H1 (cell line): ENCODE measurements around the gene PIAS4. TPM values are rescaled to one million over a fixed set of nuclear protein-coding genes. Genes with fewer than 3 reads are reported as not detected.

ENCODE experiments used
- CTCF ChIA-PET: fragments of 300-600 bp; sonication (Branson Sonifier 250); formaldehyde crosslinking; loops from one replicate; lab custom pipeline; 2021; ENCODE audit not compliant: partially characterized antibody; lab: Charles Lee
- POLR2A ChIA-PET: fragments of 300-600 bp; sonication (Branson Sonifier 250); formaldehyde crosslinking; loops from one replicate; lab custom pipeline; 2021; ENCODE audit warnings: inconsistent platforms; ENCODE audit not compliant: partially characterized antibody; lab: Charles Lee
- DNase-seq, 2 experiments: peaks; one replicate each; pipeline versions ENCODE4 v3.0.0 to v3.0.0-alpha.2; 2010 to 2022; ENCODE audit warnings: low spot score in 2 of 2, low read depth in 1 of 2, mixed read lengths in 1 of 2
- FAIRE-seq: peaks from 2 replicates; lab custom pipeline; 2011; peaks lifted over from hg19 to GRCh38; lab: Jason Lieb, UNC
- H2AFZ ChIP-seq: 2 replicates; pipeline ENCODE4 v1.8.1; 2012; ENCODE audit warnings: low read length, inconsistent platforms
- H2AK5ac ChIP-seq: 2 replicates; pipeline ENCODE4 v1.6.1; 2013; ENCODE audit warnings: low read depth, low read length
- H2BK120ac ChIP-seq: replicated peaks from 2 replicates; pipeline ENCODE3; 2013; ENCODE audit warnings: low read depth, low read length, inconsistent platforms
- H2BK12ac ChIP-seq: 2 replicates; pipeline ENCODE4 v1.6.1; 2013; ENCODE audit warnings: low read depth, low read length
- H2BK15ac ChIP-seq: 2 replicates; pipeline ENCODE4 v1.6.1; 2013; ENCODE audit warnings: low read length
- H2BK20ac ChIP-seq: 2 replicates; pipeline ENCODE4 v1.6.1; 2013; ENCODE audit warnings: low read length
- H2BK5ac ChIP-seq: 2 replicates; pipeline ENCODE4 v1.6.1; 2013; ENCODE audit warnings: low read depth, low read length
- H3K14ac ChIP-seq: 2 replicates; pipeline ENCODE4 v1.6.1; 2013; ENCODE audit warnings: inconsistent platforms; ENCODE audit not compliant: insufficient read length
- H3K18ac ChIP-seq: 2 replicates; pipeline ENCODE4 v1.6.1; 2013; ENCODE audit warnings: low read length; ENCODE audit errors: extremely low read depth
- H3K23ac ChIP-seq: 2 replicates; pipeline ENCODE4 v1.6.1; 2013; ENCODE audit warnings: inconsistent platforms; ENCODE audit not compliant: insufficient read length
- H3K23me2 ChIP-seq: 2 replicates; pipeline ENCODE4 v1.6.1; 2013; ENCODE audit warnings: low read depth, low read length
- H3K27ac ChIP-seq: 2 replicates; pipeline ENCODE4 v1.6.1; 2011; ENCODE audit warnings: low read depth, low read length, inconsistent platforms
- H3K27me3 ChIP-seq, 4 experiments: replicated peaks in 1 of 4; 1 replicate in 1 of 4; 2 replicates in 3 of 4; pipeline versions ENCODE4 v1.6.1 to v1.8.1; 2011 to 2013; ENCODE audit warnings: low read length in 3 of 4, mild to moderate bottlenecking in 3 of 4, inconsistent platforms in 2 of 4, mixed read lengths in 2 of 4, moderate library complexity in 1 of 4; ENCODE audit not compliant: control insufficient read depth in 3 of 4, insufficient read depth in 3 of 4; ENCODE audit errors: extremely low read depth in 1 of 4
- H3K36me3 ChIP-seq, 4 experiments: 2 replicates each; pipeline versions ENCODE4 v1.6.1 to v1.8.1; 2011 to 2013; ENCODE audit warnings: mild to moderate bottlenecking in 4 of 4, low read length in 3 of 4, moderate library complexity in 2 of 4, control low read depth in 1 of 4, inconsistent platforms in 1 of 4; ENCODE audit not compliant: insufficient read depth in 4 of 4, control insufficient read depth in 2 of 4
- H3K4ac ChIP-seq: replicated peaks from 2 replicates; pipeline ENCODE3; 2013; ENCODE audit warnings: low read length, low read depth, mixed read lengths, inconsistent platforms; ENCODE audit not compliant: insufficient read length
- H3K4me1 ChIP-seq, 4 experiments: replicated peaks in 1 of 4; 1 replicate in 1 of 4; 2 replicates in 3 of 4; pipeline versions ENCODE4 v1.6.1 to v1.8.1; 2011 to 2013; ENCODE audit warnings: low read length in 3 of 4, inconsistent platforms in 2 of 4, mixed read lengths in 1 of 4; ENCODE audit not compliant: insufficient read depth in 4 of 4, control insufficient read depth in 3 of 4
- H3K4me2 ChIP-seq, 2 experiments: 2 replicates each; pipeline versions ENCODE4 v1.6.1 to v1.8.1; 2011 to 2013; ENCODE audit warnings: low read depth in 2 of 2, low read length in 2 of 2, control low read depth in 1 of 2, inconsistent platforms in 1 of 2, mild to moderate bottlenecking in 1 of 2; ENCODE audit not compliant: insufficient read depth in 1 of 2
- H3K4me3 ChIP-seq, 4 experiments: fragments of 200-600, 300-600 bp in 1 of 4; sonication (generic), shearing (Covaris generic), sonication (Bioruptor Twin) in 1 of 4; 2 replicates each; pipeline versions ENCODE4 v1.5.1 to v1.8.1; 2011 to 2016; ENCODE audit warnings: low read length in 4 of 4, low read depth in 3 of 4, control low read depth in 2 of 4, inconsistent platforms in 2 of 4, mild to moderate bottlenecking in 2 of 4, mixed read lengths in 1 of 4, moderate library complexity in 1 of 4; ENCODE audit not compliant: insufficient read depth in 2 of 4; ENCODE audit errors: extremely low read depth in 1 of 4
- H3K56ac ChIP-seq: replicated peaks from 2 replicates; pipeline ENCODE3; 2013; ENCODE audit warnings: low read depth, mild to moderate bottlenecking, mixed read lengths, low read length, inconsistent platforms; ENCODE audit not compliant: insufficient read length
- H3K79me1 ChIP-seq: 2 replicates; pipeline ENCODE4 v1.6.1; 2013; ENCODE audit warnings: low read depth, low read length, control low read depth
- H3K79me2 ChIP-seq, 2 experiments: 2 replicates each; pipeline versions ENCODE4 v1.6.1 to v1.8.1; 2012 to 2013; ENCODE audit warnings: low read length in 2 of 2, mild to moderate bottlenecking in 2 of 2, inconsistent platforms in 1 of 2; ENCODE audit not compliant: insufficient read depth in 2 of 2, control insufficient read depth in 1 of 2
- H3K9ac ChIP-seq, 4 experiments: replicated peaks in 1 of 4; 1 replicate in 1 of 4; 2 replicates in 3 of 4; pipeline versions ENCODE4 v1.6.1 to v1.8.1; 2011 to 2013; ENCODE audit warnings: low read depth in 3 of 4, low read length in 3 of 4, control low read depth in 2 of 4, mild to moderate bottlenecking in 2 of 4, moderate library complexity in 2 of 4, inconsistent platforms in 1 of 4; ENCODE audit errors: extremely low read depth in 1 of 4
- H3K9me3 ChIP-seq, 2 experiments: 2 replicates each; pipeline versions ENCODE4 v1.6.1 to v1.8.1; 2012 to 2013; ENCODE audit warnings: mild to moderate bottlenecking in 2 of 2, moderate library complexity in 2 of 2, control low read depth in 1 of 2, inconsistent platforms in 1 of 2, low read depth in 1 of 2, low read length in 1 of 2, mixed read lengths in 1 of 2; ENCODE audit not compliant: insufficient read depth in 2 of 2
- H4K20me1 ChIP-seq, 2 experiments: replicated peaks in 1 of 2; 2 replicates each; pipeline versions ENCODE3 to v1.8.1; 2011 to 2013; ENCODE audit warnings: inconsistent platforms in 2 of 2, low read length in 2 of 2, mild to moderate bottlenecking in 1 of 2; ENCODE audit not compliant: insufficient read depth in 2 of 2, control insufficient read depth in 1 of 2
- H4K5ac ChIP-seq: 2 replicates; pipeline ENCODE4 v1.6.1; 2013; ENCODE audit warnings: low read length, low read depth, mixed read lengths, inconsistent platforms; ENCODE audit not compliant: insufficient read length
- H4K8ac ChIP-seq: 2 replicates; pipeline ENCODE4 v1.8.0; 2013; ENCODE audit warnings: mild to moderate bottlenecking, moderate library complexity, low read length, inconsistent platforms; ENCODE audit not compliant: insufficient read depth; ENCODE audit errors: extremely low read depth
- H4K91ac ChIP-seq: replicated peaks from 2 replicates; pipeline ENCODE3; 2013; ENCODE audit warnings: low read length, mixed read lengths, inconsistent platforms; ENCODE audit not compliant: insufficient read length
- ASH2L ChIP-seq: fragments of 200-600, 300-600 bp; sonication (generic); IDR thresholded peaks from one replicate; pipeline ENCODE4 v1.7.1; 2017; ENCODE audit warnings: low read length
- EGR1 ChIP-seq: IDR thresholded peaks from 2 replicates; pipeline ENCODE4 v1.6.1; 2011; ENCODE audit warnings: low read depth, low read length, borderline replicate concordance
- NRF1 ChIP-seq: IDR thresholded peaks from 2 replicates; pipeline ENCODE4 v1.6.1; 2011; ENCODE audit warnings: mild to moderate bottlenecking, low read depth, low read length, improper control_type of control experiment
- RBBP5 ChIP-seq: IDR thresholded peaks from 2 replicates; pipeline ENCODE4 v1.7.1; 2012; ENCODE audit warnings: low read depth, mild to moderate bottlenecking, inconsistent platforms, low read length, moderate library complexity, borderline replicate concordance
- SP4 ChIP-seq: IDR thresholded peaks from 2 replicates; pipeline ENCODE4 v1.6.1; 2012; ENCODE audit warnings: low read length, inconsistent platforms
- WGBS, 2 experiments: shearing (Covaris generic) in 1 of 2; methylation state at CpG; one replicate each; pipeline versions ENCODE4 v1.1.6 to v1.1.7; 2013 to 2015; ENCODE audit warnings: low lambda C conversion rate in 2 of 2, mixed read lengths in 2 of 2, inconsistent platforms in 1 of 2, low coverage in 1 of 2, missing lambda C conversion rate in 1 of 2; ENCODE audit not compliant: insufficient replicate concordance in 2 of 2, insufficient coverage in 1 of 2, insufficient read length in 1 of 2; ENCODE audit errors: extremely low coverage in 1 of 2, missing lambda C conversion rate in 1 of 2; 5-methylcytosine and 5-hydroxymethylcytosine counted together
- polyA plus RNA-seq, 7 experiments: library from polyadenylated mRNA; depleted of rRNA in 3 of 7; stranded (reverse) in 5 of 7; unstranded in 2 of 7; fragments of >200 nt in 5 of 7; fragments of 200-250 nt in 2 of 7; gene quantifications; 1 replicate in 5 of 7; 2 replicates in 1 of 7; 4 replicates in 1 of 7; pipeline versions ENCODE4 v1.2.1 to v1.2.3, GENCODE V29; 2011 to 2013; ENCODE audit warnings: missing spikeins in 2 of 7, mixed read lengths in 2 of 7
- total RNA-seq: library from RNA; stranded (reverse); fragmentation: NEBNext Ultra II Directional; extraction: Animal tissue kit (Norgen Biotek cat#: 25700); gene quantifications from 2 replicates; pipeline ENCODE4 v1.2.1, GENCODE V29; 2021

Gene PIAS4
- total and polyA plus RNA-seq, 2 of the 8 experiments (the other 6 are each of a cell fraction or from before 2014, with no cell fraction given): 30.2 to 51.4 TPM

GRCh38 chr19:4038661-4039423 is 31.3 kb downstream of the PIAS4 start:
- Histone ChIP-seq H2AK5ac (no peak overlapping the region), H3K4me1 (peaks cover 0 to under 1% (median 0%) of the 10 kb centered on the region in 4 experiments; a peak in 1 of 7 replicates), H3K4me3 (no peak overlapping the region), H2BK20ac (no peak overlapping the region), H2AFZ (no peak overlapping the region), H3K14ac (no peak overlapping the region), H4K5ac (no peak overlapping the region), H3K27ac (no peak overlapping the region), H3K56ac (no peak overlapping the region), H3K18ac (no peak overlapping the region), H3K9me3 (peaks cover 3 to 5% of the 10 kb centered on the region in 2 experiments; a peak in 1 of 4 replicates), H2BK5ac (no peak overlapping the region), H2BK12ac (no peak overlapping the region), H3K79me2 (no peaks in the 10 kb centered on the region), H3K23me2 (peaks cover 9% of the 10 kb centered on the region; the same call in 1 of the 2 replicates), H4K91ac (no peak overlapping the region), H3K4ac (no peak overlapping the region), H3K79me1 (no peaks in the 10 kb centered on the region), H4K8ac (peak overlapping the region; percentile 35; the same call in 1 of the 2 replicates), H2BK120ac (no peak overlapping the region), H3K27me3 (no peaks in the 10 kb centered on the region), H3K9ac (no peak overlapping the region), H3K23ac (no peak overlapping the region), H3K4me2 (no peak overlapping the region), H2BK15ac (no peak overlapping the region), H3K36me3 (peaks cover 0 to 30% (median 20%) of the 10 kb centered on the region in 4 experiments; a peak in 6 of 8 replicates), H4K20me1 (peaks cover 2 to 24% of the 10 kb centered on the region in 2 experiments)
- 88% methylated on average over 32 of the region's 40 CpGs; no CpG with 5 or more reads in 1 of the 2 experiments for WGBS, 2 experiments
- POLR2A ChIA-PET: interaction anchor here (0.8 to 1.2 kb wide), 3 partner anchors 11 to 21 kb away, joined by 3 read pairs; no protein-coding TSS in a partner anchor
- DNase-seq (no peak), FAIRE-seq (no peak)
- CTCF ChIA-PET: no interaction called here
- TF ChIP-seq RBBP5: no peak
- no peak for TF ChIP-seq EGR1
- no peak for TF ChIP-seq NRF1
- no peak for TF ChIP-seq ASH2L
- TF ChIP-seq SP4: no peak
